ENCODE results near the gene NAA38.

NAA38 gene

DNA sequence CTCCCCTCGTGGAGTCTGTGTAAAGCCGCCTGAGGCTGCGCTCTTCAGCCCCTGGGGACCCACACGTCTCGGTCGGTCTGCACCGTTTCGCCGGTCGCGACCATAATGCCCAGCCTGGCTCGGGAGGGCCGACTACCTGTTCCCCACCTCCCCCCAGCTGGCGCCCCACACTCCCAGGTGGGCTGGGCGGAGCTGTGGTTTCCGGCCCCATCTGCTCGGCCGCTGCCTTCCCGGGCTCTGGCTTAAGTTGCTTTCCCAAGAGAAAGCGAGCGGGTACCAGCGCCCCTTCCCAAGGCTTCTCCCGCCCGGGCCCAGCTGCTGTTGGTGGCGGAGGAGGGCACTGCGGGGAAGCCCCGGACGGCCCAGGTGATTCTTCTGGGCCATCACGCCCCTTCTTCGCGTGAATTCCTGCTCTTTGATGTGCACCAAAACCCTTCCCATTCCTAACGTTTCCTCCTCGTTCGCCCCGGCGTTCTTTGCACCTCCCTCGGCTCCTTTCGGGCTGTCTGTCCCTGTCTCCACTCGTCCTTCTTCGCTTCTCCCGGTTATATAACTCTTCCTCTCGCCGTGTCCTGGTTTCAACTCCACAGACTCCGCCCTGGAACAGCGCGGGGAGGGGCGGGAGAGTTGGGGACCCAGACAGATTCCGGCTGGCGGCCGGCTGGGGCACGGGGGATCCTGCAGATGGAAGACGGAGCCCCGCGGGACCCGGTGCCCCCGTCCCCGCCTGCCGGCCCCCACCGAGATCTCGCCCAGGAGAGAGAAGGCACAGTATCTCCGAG is 21.4 kb downstream of the NAA38 start:
- H3K4me3 ChIP-seq (ENCODE audit: control insufficient read depth, low read depth, low read length), result peak overlapping the region; percentile 83
- TF ChIP-seq, protein P1, sequence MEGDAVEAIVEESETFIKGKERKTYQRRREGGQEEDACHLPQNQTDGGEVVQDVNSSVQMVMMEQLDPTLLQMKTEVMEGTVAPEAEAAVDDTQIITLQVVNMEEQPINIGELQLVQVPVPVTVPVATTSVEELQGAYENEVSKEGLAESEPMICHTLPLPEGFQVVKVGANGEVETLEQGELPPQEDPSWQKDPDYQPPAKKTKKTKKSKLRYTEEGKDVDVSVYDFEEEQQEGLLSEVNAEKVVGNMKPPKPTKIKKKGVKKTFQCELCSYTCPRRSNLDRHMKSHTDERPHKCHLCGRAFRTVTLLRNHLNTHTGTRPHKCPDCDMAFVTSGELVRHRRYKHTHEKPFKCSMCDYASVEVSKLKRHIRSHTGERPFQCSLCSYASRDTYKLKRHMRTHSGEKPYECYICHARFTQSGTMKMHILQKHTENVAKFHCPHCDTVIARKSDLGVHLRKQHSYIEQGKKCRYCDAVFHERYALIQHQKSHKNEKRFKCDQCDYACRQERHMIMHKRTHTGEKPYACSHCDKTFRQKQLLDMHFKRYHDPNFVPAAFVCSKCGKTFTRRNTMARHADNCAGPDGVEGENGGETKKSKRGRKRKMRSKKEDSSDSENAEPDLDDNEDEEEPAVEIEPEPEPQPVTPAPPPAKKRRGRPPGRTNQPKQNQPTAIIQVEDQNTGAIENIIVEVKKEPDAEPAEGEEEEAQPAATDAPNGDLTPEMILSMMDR (IDR thresholded peaks at IDR 0.05; ENCODE audit: control insufficient read depth, insufficient read depth, low read depth, low read length, missing control alignments), result no peak
- no peak for DNase-seq (ENCODE audit: low read depth)

GRCh38 chr17:7834957-7835813 is 22.2 kb downstream of the NAA38 start:
- H3K4me3 ChIP-seq (ENCODE audit: control insufficient read depth, low read depth, low read length), result peak overlapping the region; percentile 83
- TF ChIP-seq, protein P1 (IDR thresholded peaks at IDR 0.05; ENCODE audit: control insufficient read depth, insufficient read depth, low read depth, low read length, missing control alignments), result peak; percentile 97
- peak; percentile 94 for DNase-seq (ENCODE audit: low read depth)

DNA sequence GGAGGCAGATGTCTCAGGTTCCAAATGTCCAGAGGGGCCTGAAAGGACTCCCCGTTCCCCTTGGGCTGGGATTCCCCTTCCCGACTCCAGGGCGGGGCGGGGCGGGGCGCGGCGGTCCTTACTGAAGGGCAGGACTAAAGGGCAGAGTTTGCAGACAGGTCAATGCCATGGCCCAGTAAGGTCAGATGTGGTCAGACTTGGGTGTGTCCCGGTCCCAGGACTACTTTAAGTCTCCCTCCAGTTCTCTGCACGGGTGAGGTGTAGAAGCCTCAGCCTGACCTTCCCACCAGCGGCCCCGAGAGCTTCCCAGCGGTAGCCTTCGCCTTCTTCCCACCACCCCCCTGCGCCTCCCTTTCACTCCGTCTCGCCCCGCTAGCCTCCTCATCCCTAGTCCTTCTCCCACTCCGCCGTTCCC is 22.8 kb downstream of the NAA38 start:
- H3K4me3 ChIP-seq (ENCODE audit: control insufficient read depth, low read depth, low read length), result peak overlapping the region; percentile 83
- TF ChIP-seq, protein P1 (IDR thresholded peaks at IDR 0.05; ENCODE audit: control insufficient read depth, insufficient read depth, low read depth, low read length, missing control alignments), result no peak
- DNase-seq (ENCODE audit: low read depth), result no peak

DNA sequence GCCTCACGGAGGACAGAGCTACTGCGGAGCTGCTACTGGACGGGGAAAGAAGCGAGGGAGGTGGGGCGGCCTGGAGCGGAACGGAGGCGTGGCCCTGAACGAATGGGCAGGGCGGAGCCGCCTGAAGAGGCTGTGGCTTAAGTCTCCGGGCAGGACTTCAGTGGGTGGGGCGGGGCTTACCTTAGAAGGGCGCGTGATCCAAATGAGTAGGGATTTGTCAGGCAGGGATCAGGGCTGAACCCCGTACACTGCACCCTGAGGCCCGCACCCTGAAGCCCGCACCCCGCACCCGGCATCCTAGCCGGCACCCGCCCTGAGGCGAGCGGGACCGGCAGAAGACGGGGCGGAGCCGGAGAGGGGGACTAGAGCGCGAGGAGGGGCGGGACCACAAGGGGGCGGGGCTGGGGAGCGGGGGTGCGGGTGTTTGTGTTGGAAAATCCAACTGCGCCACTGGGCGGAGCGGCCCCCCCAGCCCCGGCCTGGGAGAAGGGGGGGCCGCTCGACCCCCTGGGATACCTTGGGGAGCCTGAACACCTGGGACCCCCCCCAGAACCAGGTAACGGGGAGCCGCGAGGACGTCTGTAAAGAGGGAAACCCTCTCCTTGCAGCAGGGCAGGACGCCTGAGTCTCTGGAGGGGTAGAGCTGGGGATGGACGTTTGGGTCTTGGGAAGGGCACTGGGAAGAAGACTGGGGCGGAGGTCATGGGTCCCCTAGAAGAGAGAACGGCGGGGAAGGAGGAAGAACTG is 23.4 kb downstream of the NAA38 start, which contains the start of gene KDM6B:
Gene KDM6B (plus strand): TSS at position 423 of the 747 bp plus-strand sequence. CDS start 11,338 bp downstream, outside the sequence.
- TF ChIP-seq, protein P1 (IDR thresholded peaks at IDR 0.05; ENCODE audit: control insufficient read depth, insufficient read depth, low read depth, low read length, missing control alignments), result no peak
- peak within 1 kb of the TSS; percentile 83 for H3K4me3 ChIP-seq (ENCODE audit: control insufficient read depth, low read depth, low read length)

GRCh38 chr17:7833011-7833794 is 24.2 kb downstream of the NAA38 start:
- H3K4me3 ChIP-seq (ENCODE audit: control insufficient read depth, low read depth, low read length), result peak overlapping the region; percentile 83
- TF ChIP-seq, protein P1 (IDR thresholded peaks at IDR 0.05; ENCODE audit: control insufficient read depth, insufficient read depth, low read depth, low read length, missing control alignments), result no peak
- DNase-seq (ENCODE audit: low read depth), result no peak

More for the DNA sequence above, 23.4 kb downstream of the NAA38 start, which contains the start of gene KDM6B:
- no peak for DNase-seq (ENCODE audit: low read depth)
